PFSK-1 (cell line): ENCODE data around the gene PRRX1.

Experiments
- FOXP2 ChIP-seq: optimal IDR thresholded peaks from 2 replicates; pipeline ENCODE3; 2011; ENCODE audit warnings: borderline replicate concordance, control low read depth, inconsistent platforms; ENCODE audit not compliant: insufficient read depth; ENCODE audit errors: extremely low read length, extremely low read depth
- POLR2AphosphoS5 ChIP-seq: IDR thresholded peaks from 2 replicates; pipeline ENCODE4 v1.6.1; 2012; ENCODE audit warnings: low read depth, mild to moderate bottlenecking, control low read depth, low read length, moderate library complexity
- REST ChIP-seq, 2 experiments: IDR thresholded peaks; 2 replicates each; pipeline versions ENCODE4 v1.6.1 to v1.8.0; 2011 to 2012; ENCODE audit warnings: low read depth in 2 of 2, low read length in 2 of 2, control low read depth in 1 of 2, inconsistent platforms in 1 of 2, mild to moderate bottlenecking in 1 of 2, moderate library complexity in 1 of 2; ENCODE audit not compliant: insufficient read depth in 1 of 2
- SIN3A ChIP-seq: IDR thresholded peaks from 2 replicates; pipeline ENCODE4 v1.6.1; 2012; ENCODE audit warnings: mild to moderate bottlenecking, low read length, moderate library complexity, borderline replicate concordance; ENCODE audit not compliant: insufficient read depth
- TAF1 ChIP-seq: IDR thresholded peaks from 2 replicates; pipeline ENCODE4 v1.6.1; 2012; ENCODE audit warnings: low read length, control low read depth, borderline replicate concordance; ENCODE audit not compliant: insufficient read depth

The PRRX1 gene

GRCh38 chr1:170669586-170670530, 5.9 kb downstream of the PRRX1 start:
- TF ChIP-seq SIN3A (no peak), POLR2AphosphoS5 (no peak), REST (IDR thresholded peaks at IDR 0.05; ENCODE audit: insufficient read depth in 1 of 2, low read depth in 2 of 2, low read length in 2 of 2) (no peak), FOXP2 (no peak), TAF1 (no peak)

- TF ChIP-seq FOXP2: no peak
- no peak for TF ChIP-seq REST (IDR thresholded peaks at IDR 0.05; ENCODE audit: insufficient read depth in 1 of 2, low read depth in 2 of 2, low read length in 2 of 2)
- no peak for TF ChIP-seq SIN3A
- TF ChIP-seq POLR2AphosphoS5: no peak
- TF ChIP-seq TAF1: no peak
These were observed 7.1 kb downstream of the PRRX1 start for GRCh38 chr1:170670802-170671628.

GRCh38 chr1:170671629-170671963, 7.7 kb downstream of the PRRX1 start:
- TF ChIP-seq FOXP2: no peak
- TF ChIP-seq TAF1: no peak
- TF ChIP-seq REST (IDR thresholded peaks at IDR 0.05; ENCODE audit: insufficient read depth in 1 of 2, low read depth in 2 of 2, low read length in 2 of 2): no peak
- no peak for TF ChIP-seq POLR2AphosphoS5
- TF ChIP-seq SIN3A: no peak

GRCh38 chr1:170672316-170672715, 8.4 kb downstream of the PRRX1 start:
- TF ChIP-seq FOXP2: no peak
- no peak for TF ChIP-seq SIN3A
- no peak for TF ChIP-seq POLR2AphosphoS5
- no peak for TF ChIP-seq REST (IDR thresholded peaks at IDR 0.05; ENCODE audit: insufficient read depth in 1 of 2, low read depth in 2 of 2, low read length in 2 of 2)
- TF ChIP-seq TAF1: no peak
